ENCODE results near the gene TCP11. TPM values are rescaled to one million over a fixed set of nuclear protein-coding genes. Genes with fewer than 3 reads are reported as not detected.

Gene TCP11
- total RNA-seq, 1 donor from 2014 or later = not detected

GRCh38 chr6:35082046-35082732 is 59.0 kb downstream of the TCP11 start:
- intact Hi-C loops (cut with micrococcal nuclease) = no loop called here
- no peak for ATAC-seq (ENCODE audit: low read depth)
- Mint-ChIP-seq H3K27ac (no peak overlapping the region), H3K4me1 (no peaks in the 10 kb centered on the region), H3K27me3 (no peaks in the 10 kb centered on the region), H3K9me3 (no peaks in the 10 kb centered on the region), H3K4me3 (no peak overlapping the region), H3K36me3 (ENCODE audit: low read depth) (peaks cover 68% of the 10 kb centered on the region)
- ChIA-PET CTCF (no interaction called here), POLR2A (no interaction called here)
- DNase-seq = no peak
- TF ChIP-seq, protein P1, sequence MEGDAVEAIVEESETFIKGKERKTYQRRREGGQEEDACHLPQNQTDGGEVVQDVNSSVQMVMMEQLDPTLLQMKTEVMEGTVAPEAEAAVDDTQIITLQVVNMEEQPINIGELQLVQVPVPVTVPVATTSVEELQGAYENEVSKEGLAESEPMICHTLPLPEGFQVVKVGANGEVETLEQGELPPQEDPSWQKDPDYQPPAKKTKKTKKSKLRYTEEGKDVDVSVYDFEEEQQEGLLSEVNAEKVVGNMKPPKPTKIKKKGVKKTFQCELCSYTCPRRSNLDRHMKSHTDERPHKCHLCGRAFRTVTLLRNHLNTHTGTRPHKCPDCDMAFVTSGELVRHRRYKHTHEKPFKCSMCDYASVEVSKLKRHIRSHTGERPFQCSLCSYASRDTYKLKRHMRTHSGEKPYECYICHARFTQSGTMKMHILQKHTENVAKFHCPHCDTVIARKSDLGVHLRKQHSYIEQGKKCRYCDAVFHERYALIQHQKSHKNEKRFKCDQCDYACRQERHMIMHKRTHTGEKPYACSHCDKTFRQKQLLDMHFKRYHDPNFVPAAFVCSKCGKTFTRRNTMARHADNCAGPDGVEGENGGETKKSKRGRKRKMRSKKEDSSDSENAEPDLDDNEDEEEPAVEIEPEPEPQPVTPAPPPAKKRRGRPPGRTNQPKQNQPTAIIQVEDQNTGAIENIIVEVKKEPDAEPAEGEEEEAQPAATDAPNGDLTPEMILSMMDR (IDR thresholded peaks at IDR 0.05) = no peak

DNA sequence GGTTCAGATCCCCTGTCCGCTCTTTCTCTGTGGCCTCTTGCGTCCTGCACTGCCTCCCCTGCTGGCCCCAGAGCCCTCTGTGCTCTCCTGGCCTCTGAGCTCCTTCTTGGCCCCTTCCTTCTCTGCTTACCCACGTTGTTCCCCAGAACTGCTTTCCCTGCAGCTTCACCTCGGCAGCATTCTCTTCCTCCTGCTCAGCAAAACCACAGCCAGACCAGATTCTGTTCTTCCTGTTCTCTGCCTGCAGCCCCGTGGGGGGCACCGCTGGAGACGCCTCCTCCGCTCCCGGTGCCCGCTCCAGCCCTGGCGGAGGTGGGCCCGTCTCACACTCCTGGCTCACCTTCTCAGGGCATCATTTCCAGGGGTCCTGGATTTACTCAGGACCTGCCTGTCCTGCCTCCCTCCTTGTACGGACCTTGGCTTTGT is 59.7 kb downstream of the TCP11 start:
- no peak for DNase-seq
- no peak for ATAC-seq (ENCODE audit: low read depth)
- H3K4me1 Mint-ChIP-seq = no peaks in the 10 kb centered on the region
- intact Hi-C loops (cut with micrococcal nuclease) = no loop called here
- no peak overlapping the region for H3K4me3 Mint-ChIP-seq
- H3K9me3 Mint-ChIP-seq = no peaks in the 10 kb centered on the region
- TF ChIP-seq, protein P1 (IDR thresholded peaks at IDR 0.05) = no peak
- POLR2A ChIA-PET = no interaction called here
- H3K27me3 Mint-ChIP-seq = no peaks in the 10 kb centered on the region
- H3K36me3 Mint-ChIP-seq (ENCODE audit: low read depth) = peaks cover 65% of the 10 kb centered on the region
- CTCF ChIA-PET = no interaction called here
- H3K27ac Mint-ChIP-seq = no peak overlapping the region

GRCh38 chr6:35080821-35081425 is 60.2 kb downstream of the TCP11 start:
- ChIA-PET CTCF (no interaction called here), POLR2A (no interaction called here)
- Mint-ChIP-seq H3K27ac (no peak overlapping the region), H3K36me3 (ENCODE audit: low read depth) (peaks cover 60% of the 10 kb centered on the region), H3K4me3 (no peak overlapping the region), H3K9me3 (no peaks in the 10 kb centered on the region), H3K4me1 (no peaks in the 10 kb centered on the region), H3K27me3 (no peaks in the 10 kb centered on the region)
- intact Hi-C loops (cut with micrococcal nuclease) = no loop called here
- TF ChIP-seq, protein P1 (IDR thresholded peaks at IDR 0.05) = no peak
- DNase-seq (no peak), ATAC-seq (ENCODE audit: low read depth) (no peak)

DNA sequence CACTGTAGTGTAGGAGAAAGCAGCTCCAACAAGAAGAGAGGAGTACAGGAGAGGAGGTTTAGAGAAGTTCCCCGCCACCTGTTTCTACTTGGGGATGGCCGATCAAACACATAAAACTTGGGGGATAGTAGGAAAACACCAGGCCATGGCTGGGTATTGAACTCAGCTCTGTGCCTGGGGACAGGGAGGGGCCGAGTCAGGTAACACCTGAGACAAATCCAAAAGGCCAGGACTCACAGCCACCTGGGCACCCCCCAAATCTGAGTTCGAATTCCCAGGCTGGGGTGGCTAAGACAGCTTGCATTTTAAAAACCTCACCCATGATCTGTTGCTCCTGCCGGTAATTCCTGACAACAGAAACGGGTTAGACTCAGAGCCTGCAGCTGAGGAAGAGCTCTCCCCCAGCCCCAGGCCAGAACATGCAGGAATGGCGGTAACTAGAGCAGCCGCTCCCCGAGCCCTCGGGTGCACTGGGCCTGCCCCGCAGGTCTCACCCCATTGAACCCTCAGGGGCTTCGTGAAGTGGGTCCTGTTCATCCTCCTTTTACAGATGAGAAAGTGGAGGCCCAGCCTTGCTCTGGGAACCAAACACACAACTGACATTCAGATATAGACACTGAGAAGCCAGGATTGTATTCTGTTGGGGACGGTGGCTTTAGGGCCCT is 61.0 kb downstream of the TCP11 start:
- ATAC-seq (ENCODE audit: low read depth) (no peak), DNase-seq (no peak)
- ChIA-PET CTCF (no interaction called here), POLR2A (no interaction called here)
- Mint-ChIP-seq H3K9me3 (no peaks in the 10 kb centered on the region), H3K4me1 (no peaks in the 10 kb centered on the region), H3K27me3 (no peaks in the 10 kb centered on the region), H3K4me3 (no peak overlapping the region), H3K36me3 (ENCODE audit: low read depth) (peaks cover 54% of the 10 kb centered on the region), H3K27ac (no peak overlapping the region)
- TF ChIP-seq, protein P1 (IDR thresholded peaks at IDR 0.05) = no peak
- intact Hi-C loops (cut with micrococcal nuclease) = no loop called here

DNA sequence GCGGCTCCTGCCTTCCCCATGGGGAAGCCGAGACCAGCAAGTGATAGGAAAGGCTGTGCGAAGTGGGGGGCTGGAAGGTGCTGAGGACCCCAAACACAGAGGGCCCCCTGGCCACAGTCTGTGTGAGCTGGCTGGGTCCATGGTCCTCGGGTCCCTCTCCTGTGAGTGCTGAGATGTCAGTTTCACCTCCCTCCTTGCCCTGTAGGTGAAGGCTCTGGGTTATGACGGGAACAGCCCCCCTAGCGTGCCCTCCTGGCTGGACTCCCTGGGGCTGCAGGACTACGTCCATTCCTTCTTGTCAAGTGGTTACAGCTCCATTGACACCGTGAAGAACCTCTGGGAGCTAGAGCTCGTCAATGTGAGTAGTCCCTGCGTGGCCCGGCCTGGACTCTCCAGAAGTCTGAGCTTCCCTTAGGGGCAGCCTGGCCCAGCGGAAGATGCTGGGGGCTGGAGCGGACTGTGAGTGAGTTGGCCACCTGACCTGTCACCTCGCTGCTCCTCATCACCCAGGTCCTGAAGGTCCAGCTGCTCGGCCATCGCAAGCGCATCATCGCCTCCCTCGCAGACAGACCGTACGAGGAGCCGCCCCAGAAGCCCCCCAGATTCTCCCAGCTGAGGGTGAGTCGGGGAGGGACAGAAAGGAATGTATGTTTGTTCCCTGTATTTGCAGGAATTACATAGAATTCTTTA is 61.7 kb downstream of the TCP11 start:
- H3K9me3 Mint-ChIP-seq = no peaks in the 10 kb centered on the region
- no peaks in the 10 kb centered on the region for H3K4me1 Mint-ChIP-seq
- H3K27me3 Mint-ChIP-seq = no peaks in the 10 kb centered on the region
- H3K27ac Mint-ChIP-seq = no peak overlapping the region
- peaks cover 50% of the 10 kb centered on the region for H3K36me3 Mint-ChIP-seq (ENCODE audit: low read depth)
- POLR2A ChIA-PET = no interaction called here
- TF ChIP-seq, protein P1 (IDR thresholded peaks at IDR 0.05) = no peak
- DNase-seq (peak; percentile 5), ATAC-seq (ENCODE audit: low read depth) (no peak)
- intact Hi-C loops (cut with micrococcal nuclease) = no loop called here
- CTCF ChIA-PET = no interaction called here
- no peak overlapping the region for H3K4me3 Mint-ChIP-seq

All from activated B cell treated with CpG ODN at 0.5 μM for 24 hours (primary cell).